ENCODE measurements around the gene TFR2.

DNA sequence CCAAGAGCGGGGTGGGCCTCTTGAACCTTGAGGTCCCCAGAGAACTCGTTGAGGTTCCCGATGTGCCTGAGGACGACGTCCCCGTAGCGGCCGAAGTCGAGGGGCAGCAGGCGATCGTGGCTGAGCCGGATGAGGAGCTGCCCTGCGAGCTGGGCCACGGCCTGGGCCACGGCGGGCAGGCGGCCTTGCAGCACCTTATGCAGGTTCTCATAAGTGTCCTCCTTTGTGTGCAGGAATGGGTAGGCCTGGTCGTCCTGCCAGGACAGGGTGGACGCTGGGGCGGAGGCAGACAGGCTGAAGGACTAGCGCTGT lies 14.2 kb downstream of the TFR2 start:
- TF ChIP-seq RXRB (CRISPR knock-in tag; IDR thresholded peaks at IDR 0.05; ENCODE audit: borderline replicate concordance) (no peak), NR2F2 (IDR thresholded peaks at IDR 0.05; ENCODE audit: borderline replicate concordance, low read depth) (no peak), POLR2AphosphoS5 (IDR thresholded peaks at IDR 0.05; ENCODE audit: low read depth, low read length) (no peak), SIX4 (CRISPR knock-in tag; IDR thresholded peaks at IDR 0.05) (no peak), MAX (IDR thresholded peaks at IDR 0.05) (no peak), ZFP41 (CRISPR knock-in tag; IDR thresholded peaks at IDR 0.05; ENCODE audit: borderline replicate concordance) (no peak)
- TF ChIP-seq, protein P1, sequence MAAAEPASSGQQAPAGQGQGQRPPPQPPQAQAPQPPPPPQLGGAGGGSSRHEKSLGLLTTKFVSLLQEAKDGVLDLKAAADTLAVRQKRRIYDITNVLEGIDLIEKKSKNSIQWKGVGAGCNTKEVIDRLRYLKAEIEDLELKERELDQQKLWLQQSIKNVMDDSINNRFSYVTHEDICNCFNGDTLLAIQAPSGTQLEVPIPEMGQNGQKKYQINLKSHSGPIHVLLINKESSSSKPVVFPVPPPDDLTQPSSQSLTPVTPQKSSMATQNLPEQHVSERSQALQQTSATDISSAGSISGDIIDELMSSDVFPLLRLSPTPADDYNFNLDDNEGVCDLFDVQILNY (CRISPR knock-in tag; conservative IDR thresholded peaks at IDR 0.05), result no peak
- TF ChIP-seq, protein P2, sequence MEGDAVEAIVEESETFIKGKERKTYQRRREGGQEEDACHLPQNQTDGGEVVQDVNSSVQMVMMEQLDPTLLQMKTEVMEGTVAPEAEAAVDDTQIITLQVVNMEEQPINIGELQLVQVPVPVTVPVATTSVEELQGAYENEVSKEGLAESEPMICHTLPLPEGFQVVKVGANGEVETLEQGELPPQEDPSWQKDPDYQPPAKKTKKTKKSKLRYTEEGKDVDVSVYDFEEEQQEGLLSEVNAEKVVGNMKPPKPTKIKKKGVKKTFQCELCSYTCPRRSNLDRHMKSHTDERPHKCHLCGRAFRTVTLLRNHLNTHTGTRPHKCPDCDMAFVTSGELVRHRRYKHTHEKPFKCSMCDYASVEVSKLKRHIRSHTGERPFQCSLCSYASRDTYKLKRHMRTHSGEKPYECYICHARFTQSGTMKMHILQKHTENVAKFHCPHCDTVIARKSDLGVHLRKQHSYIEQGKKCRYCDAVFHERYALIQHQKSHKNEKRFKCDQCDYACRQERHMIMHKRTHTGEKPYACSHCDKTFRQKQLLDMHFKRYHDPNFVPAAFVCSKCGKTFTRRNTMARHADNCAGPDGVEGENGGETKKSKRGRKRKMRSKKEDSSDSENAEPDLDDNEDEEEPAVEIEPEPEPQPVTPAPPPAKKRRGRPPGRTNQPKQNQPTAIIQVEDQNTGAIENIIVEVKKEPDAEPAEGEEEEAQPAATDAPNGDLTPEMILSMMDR (CRISPR knock-in tag; IDR thresholded peaks at IDR 0.05), result no peak
